Erythroblast (primary cell): ENCODE measurements around the gene SAMD1.

Experiments
- GATA1 ChIP-seq: IDR thresholded peaks from 2 replicates; pipeline ENCODE4 v1.6.1; 2011; ENCODE audit warnings: low read depth, mild to moderate bottlenecking, control low read depth, low read length, moderate library complexity
- POLR2A ChIP-seq: IDR thresholded peaks from 2 replicates; pipeline ENCODE4 v1.6.1; 2011; ENCODE audit warnings: mild to moderate bottlenecking, low read length

DNA sequence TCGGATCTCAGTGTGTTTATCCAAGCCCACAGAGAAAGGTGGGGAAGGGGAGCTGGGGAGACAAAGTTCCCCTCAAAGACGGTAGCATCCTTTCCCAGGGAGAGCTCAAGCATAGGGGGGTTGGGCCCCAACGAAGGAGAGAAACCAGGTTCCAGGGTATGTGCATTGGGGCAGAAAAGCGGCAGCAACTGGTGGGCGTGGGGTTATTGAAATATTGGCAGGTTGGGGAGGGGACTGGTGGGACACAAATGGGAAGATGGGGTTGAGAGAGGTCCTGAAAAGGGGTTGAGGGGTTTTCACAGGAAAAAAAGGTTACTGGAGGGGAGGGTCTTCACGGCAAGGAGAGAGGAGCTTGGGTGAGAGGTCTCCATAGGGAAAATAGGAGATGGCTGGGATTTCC, 44.8 kb upstream of the SAMD1 start:
- TF ChIP-seq POLR2A, result no peak
- no peak for TF ChIP-seq GATA1
